G401 (cell line): ENCODE results near the gene FOXS1. TPM values are rescaled to one million over a fixed set of nuclear protein-coding genes. Genes with fewer than 3 reads are reported as not detected.

Experiments used
- DNase-seq: peaks from one replicate; pipeline ENCODE4 v3.0.0-alpha.2; 2015; ENCODE audit warnings: low spot score
- in situ Hi-C: cut with HindIII; loops from 2 replicates; pipeline ENCODE4 v1.10.0; 2016; ENCODE audit warnings: low sequenced_read_pairs, mixed read lengths
- total RNA-seq: library from RNA; depleted of rRNA; stranded (reverse); fragments of >200 nt; shearing (Covaris generic); gene quantifications from 2 replicates; pipeline ENCODE4 v1.2.3, GENCODE V29; 2014; rRNA removed

The FOXS1 gene
- total RNA-seq, result 3.4 and 9.5 TPM in 2 replicates

- in situ Hi-C loops, result no loop called here
Measured at GRCh38 chr20:31845300-31845863, at the start of gene FOXS1. TSS of gene FOXS1 (minus strand) at chr20:31845604. CDS start at chr20:31845542, 62 bp downstream.

GRCh38 chr20:31890646-31891045 lies 45.2 kb upstream of the FOXS1 start:
- in situ Hi-C loops, result no loop called here
- DNase-seq, result peak; percentile 71

More at GRCh38 chr20:31845300-31845863, at the start of gene FOXS1:
- peak; percentile 64 for DNase-seq

GRCh38 chr20:31883829-31884228 lies 38.4 kb upstream of the FOXS1 start:
- no peak for DNase-seq
- in situ Hi-C loops, result no loop called here

GRCh38 chr20:31881945-31882344 lies 36.5 kb upstream of the FOXS1 start:
- no peak for DNase-seq
- in situ Hi-C loops, result no loop called here

- in situ Hi-C loops, result no loop called here
- peak; percentile 91 for DNase-seq
Measured at GRCh38 chr20:31879143-31879987, 34.0 kb upstream of the FOXS1 start.

GRCh38 chr20:31877684-31878083 lies 32.3 kb upstream of the FOXS1 start:
- DNase-seq, result no peak
- in situ Hi-C loops, result no loop called here

GRCh38 chr20:31875671-31876070 lies 30.3 kb upstream of the FOXS1 start:
- in situ Hi-C loops, result no loop called here
- no peak for DNase-seq

GRCh38 chr20:31872406-31872805 lies 27.0 kb upstream of the FOXS1 start:
- in situ Hi-C loops, result no loop called here

GRCh38 chr20:31871618-31871954 lies 26.2 kb upstream of the FOXS1 start:
- in situ Hi-C loops, result no loop called here

More at GRCh38 chr20:31872406-31872805, 27.0 kb upstream of the FOXS1 start:
- no peak for DNase-seq

GRCh38 chr20:31870726-31871617 lies 25.6 kb upstream of the FOXS1 start:
- in situ Hi-C loops, result no loop called here

More at GRCh38 chr20:31871618-31871954, 26.2 kb upstream of the FOXS1 start:
- DNase-seq, result no peak

GRCh38 chr20:31869942-31870725 lies 24.7 kb upstream of the FOXS1 start, which contains the start of the genes DUSP15 and TTLL9:
TSS of gene DUSP15 (minus strand) at chr20:31870527. CDS start at chr20:31870337, 190 bp downstream.
TSS of gene TTLL9 (plus strand) at chr20:31870634. CDS start at chr20:31871127, 493 bp downstream.
- peak; percentile 46 for DNase-seq
- in situ Hi-C loops, result no loop called here

More at GRCh38 chr20:31870726-31871617, 25.6 kb upstream of the FOXS1 start:
- no peak for DNase-seq

GRCh38 chr20:31869673-31869941 lies 24.2 kb upstream of the FOXS1 start:
- in situ Hi-C loops, result no loop called here
- no peak for DNase-seq

- in situ Hi-C loops, result no loop called here
- DNase-seq, result no peak
Measured at GRCh38 chr20:31868853-31869672, 23.7 kb upstream of the FOXS1 start.

GRCh38 chr20:31866221-31866620 lies 20.8 kb upstream of the FOXS1 start:
- no peak for DNase-seq
- in situ Hi-C loops, result no loop called here

GRCh38 chr20:31864521-31865400 lies 19.4 kb upstream of the FOXS1 start:
- in situ Hi-C loops, result no loop called here
- no peak for DNase-seq

GRCh38 chr20:31863296-31864085 lies 18.1 kb upstream of the FOXS1 start:
- in situ Hi-C loops, result no loop called here

More at GRCh38 chr20:31863296-31864085, 18.1 kb upstream of the FOXS1 start:
- DNase-seq, result no peak
